ENCODE results near the gene OR56A5. TPM values are rescaled to one million over a fixed set of nuclear protein-coding genes. Genes with fewer than 3 reads are reported as not detected.

The OR56A5 gene
- total and polyA plus RNA-seq, 10 donors: not detected

GRCh38 chr11:5955586-5955985, 12.7 kb downstream of the OR56A5 start:
- H3K9me3 ChIP-seq: peaks cover 0 to 11% (median 10%) of the 10 kb centered on the region in 8 donors
- H3K27ac ChIP-seq: no peak overlapping the region
- H3K27me3 ChIP-seq (replicated peaks in 1 of 7): no peaks in the 10 kb centered on the region
- 83 to 95% (median 91%) methylated on average over 3 of the region's 3 CpGs for WGBS, 5 donors
- TF ChIP-seq POLR2A (IDR thresholded peaks at IDR 0.05) (no peak), POLR2AphosphoS5 (IDR thresholded peaks at IDR 0.05) (no peak), CTCF (IDR thresholded peaks at IDR 0.05 in 8 of 11, conservative IDR thresholded peaks at IDR 0.05 in 3 of 11) (no peak)
- intact Hi-C loops (cut with DNase I; ENCODE audit: low total_unique reads): no loop called here
- no peak for DNase-seq
- H3K4me3 ChIP-seq: no peak overlapping the region
- H3K4me1 ChIP-seq: no peaks in the 10 kb centered on the region
- H3K36me3 ChIP-seq: no peaks in the 10 kb centered on the region

GRCh38 chr11:5941951-5942350, 26.3 kb downstream of the OR56A5 start, which contains the start of gene OR56A3:
Gene OR56A3, plus strand, starts transcription at chr11:5942251. Its CDS starts 5,096 bp downstream, at chr11:5947347.
- Histone ChIP-seq H3K4me1 (no peaks in the 10 kb centered on the region), H3K4me3 (no peak within 1 kb of the TSS), H3K27ac (no peak within 1 kb of the TSS), H3K27me3 (replicated peaks in 1 of 7) (peaks cover 0 to 7% (median 0%) of the 10 kb centered on the region in 7 donors), H3K9me3 (peaks cover 0 to 14% (median 0%) of the 10 kb centered on the region in 8 donors), H3K36me3 (no peaks in the 10 kb centered on the region)
- 84 to 87% (median 84%) methylated on average over 3 of the region's 3 CpGs for WGBS, 5 donors
- no peak for TF ChIP-seq POLR2AphosphoS5 (IDR thresholded peaks at IDR 0.05)
- TF ChIP-seq CTCF (IDR thresholded peaks at IDR 0.05 in 8 of 11, conservative IDR thresholded peaks at IDR 0.05 in 3 of 11): no peak
- intact Hi-C loops (cut with DNase I; ENCODE audit: low total_unique reads): no loop called here
- no peak for DNase-seq

GRCh38 chr11:5940748-5941147, 27.5 kb downstream of the OR56A5 start:
- Histone ChIP-seq H3K36me3 (no peaks in the 10 kb centered on the region), H3K9me3 (peaks cover 0 to 14% (median 0%) of the 10 kb centered on the region in 8 donors), H3K4me3 (no peak overlapping the region), H3K4me1 (no peaks in the 10 kb centered on the region), H3K27me3 (replicated peaks in 1 of 7) (peaks cover 0 to 7% (median 0%) of the 10 kb centered on the region in 7 donors), H3K27ac (no peak overlapping the region)
- 91 to 100% (median 95%) methylated on average over 2 of the region's 2 CpGs for WGBS, 5 donors
- intact Hi-C loops (cut with DNase I; ENCODE audit: low total_unique reads): no loop called here
- DNase-seq: no peak
- TF ChIP-seq POLR2AphosphoS5 (IDR thresholded peaks at IDR 0.05): no peak
- TF ChIP-seq POLR2A (IDR thresholded peaks at IDR 0.05): no peak
- TF ChIP-seq CTCF (IDR thresholded peaks at IDR 0.05 in 8 of 11, conservative IDR thresholded peaks at IDR 0.05 in 3 of 11): no peak

GRCh38 chr11:5938603-5938965, 29.7 kb downstream of the OR56A5 start:
- TF ChIP-seq POLR2AphosphoS5 (IDR thresholded peaks at IDR 0.05) (no peak), CTCF (IDR thresholded peaks at IDR 0.05 in 8 of 11, conservative IDR thresholded peaks at IDR 0.05 in 3 of 11) (no peak), POLR2A (IDR thresholded peaks at IDR 0.05) (no peak)
- 75 to 86% (median 83%) methylated on average over 21 of the region's 21 CpGs for WGBS, 5 donors
- H3K4me3 ChIP-seq: no peak overlapping the region
- no peak overlapping the region for H3K27ac ChIP-seq
- H3K9me3 ChIP-seq: peaks cover 0 to 19% (median 0%) of the 10 kb centered on the region in 8 donors
- H3K4me1 ChIP-seq: no peaks in the 10 kb centered on the region
- no peak for DNase-seq
- H3K27me3 ChIP-seq (replicated peaks in 1 of 7): peaks cover 0 to 7% (median 0%) of the 10 kb centered on the region in 7 donors
- H3K36me3 ChIP-seq: no peaks in the 10 kb centered on the region
- intact Hi-C loops (cut with DNase I; ENCODE audit: low total_unique reads): no loop called here
